OCI-LY1 (cell line): ENCODE results near the gene ACACA.

Experiments
- CTCF ChIP-seq: fragments of 200-600 bp; sonication (generic), shearing (Covaris generic); IDR thresholded peaks from 2 replicates; pipeline ENCODE4 v1.5.1; 2017; ENCODE audit warnings: mild to moderate bottlenecking, antibody characterized with exemption, low read length, moderate library complexity, mixed read lengths
- EZH2 ChIP-seq: fragments of 200-600 bp; sonication (generic), shearing (Covaris generic); IDR thresholded peaks from 2 replicates; pipeline ENCODE4 v1.8.0; 2017; ENCODE audit warnings: borderline replicate concordance, mixed run types, mild to moderate bottlenecking, antibody characterized with exemption, low read length, moderate library complexity, mixed read lengths

GRCh38 chr17:37101306-37101705, 305.3 kb downstream of the ACACA start:
- no peak for TF ChIP-seq CTCF
- TF ChIP-seq EZH2 = no peak
